ENCODE measurements around the gene EVC2. TPM values are rescaled to one million over a fixed set of nuclear protein-coding genes. Genes with fewer than 3 reads are reported as not detected.

The EVC2 gene
- total and polyA plus RNA-seq, 2 of the 4 experiments (the other 2 are of a cell fraction) = 2.7 to 5.9 TPM

- H3K79me1 ChIP-seq (ENCODE audit: low read depth in 1 of 2, low read length in 2 of 2) = peaks cover 24 to 60% of the 10 kb centered on the region in 2 experiments
- H3K18ac ChIP-seq (ENCODE audit: low read depth, low read length) = no peak overlapping the region
- POLR2A ChIA-PET (ENCODE audit: unreplicated experiment) = no interaction called here
- peaks cover 4% of the 10 kb centered on the region; the same call in 1 of the 2 replicates for H4K20me1 ChIP-seq (ENCODE audit: insufficient read depth, low read length)
- H3K27me3 ChIP-seq (ENCODE audit: control insufficient read depth, insufficient read depth, low read length) = no peaks in the 10 kb centered on the region
- no peak overlapping the region for H3K9ac ChIP-seq (ENCODE audit: low read depth, low read length)
- ATAC-seq (ENCODE audit: low read depth) (no peak), DNase-seq (no peak)
- no peak overlapping the region for H3K4me2 ChIP-seq (ENCODE audit: low read depth, low read length)
- no peak overlapping the region for H2AFZ ChIP-seq (replicated peaks; ENCODE audit: low read length, poor library complexity)
- in situ Hi-C loops (cut with MboI; ENCODE audit: low sequenced_read_pairs) = no loop called here
- no peaks in the 10 kb centered on the region for H3K9me3 ChIP-seq (ENCODE audit: control insufficient read depth, insufficient read depth, low read length)
- no peak overlapping the region for H3K23ac ChIP-seq (ENCODE audit: low read depth, low read length)
- H2AK5ac ChIP-seq (ENCODE audit: low read depth, low read length) = no peak overlapping the region
- 100% methylated on average over 3 of the region's 6 CpGs; no CpG with 5 or more reads in 1 of the 2 experiments for WGBS, 2 experiments (ENCODE audit: extremely low coverage in 2 of 2, insufficient read length in 1 of 2)
- no peak overlapping the region for H3K14ac ChIP-seq (replicated peaks; ENCODE audit: low read depth, low read length)
- H2BK15ac ChIP-seq (ENCODE audit: low read depth, low read length) = no peak overlapping the region
- no peak overlapping the region for H3K56ac ChIP-seq (ENCODE audit: extremely low read depth, insufficient read depth, low read length)
- H2BK5ac ChIP-seq (ENCODE audit: low read depth, low read length, poor library complexity, severe bottlenecking) = no peak overlapping the region
- no TSS peak for BruUV-seq (replicated peaks)
- dilution Hi-C loops (cut with HindIII; ENCODE audit: low sequenced_read_pairs, unreplicated experiment) = no loop called here
- peaks cover 18% of the 10 kb centered on the region for H3K4me1 ChIP-seq (ENCODE audit: control insufficient read depth, insufficient read depth, low read length)
- no peak overlapping the region for H3K27ac ChIP-seq (ENCODE audit: insufficient read depth, low read length)
- intact Hi-C loops (cut with micrococcal nuclease) = no loop called here
- no peak overlapping the region for H4K8ac ChIP-seq (ENCODE audit: low read depth in 2 of 2, low read length in 2 of 2)
- H2BK20ac ChIP-seq (ENCODE audit: low read depth, low read length) = no peak overlapping the region
- H4K91ac ChIP-seq (ENCODE audit: insufficient read depth, low read depth, low read length) = no peak overlapping the region
- peak overlapping the region; percentile 55 for H2AK9ac ChIP-seq (replicated peaks; ENCODE audit: low read depth, low read length, poor library complexity)
- no peak overlapping the region for H3K4ac ChIP-seq (ENCODE audit: low read depth, low read length)
- no peak overlapping the region for H3K4me3 ChIP-seq (ENCODE audit: insufficient read depth, low read depth, low read length)
- H3K36me3 ChIP-seq (ENCODE audit: control insufficient read depth, insufficient read depth, low read length) = peaks cover 15% of the 10 kb centered on the region
- peaks cover 25% of the 10 kb centered on the region for H3K9me1 ChIP-seq (ENCODE audit: insufficient read depth, low read length)
- H4K5ac ChIP-seq (ENCODE audit: low read depth, low read length) = no peak overlapping the region
- no peak overlapping the region for H2BK120ac ChIP-seq (ENCODE audit: low read depth, low read length)
- CTCF ChIA-PET = no interaction called here
- TF ChIP-seq MAZ (IDR thresholded peaks at IDR 0.05; ENCODE audit: borderline replicate concordance, low read depth, low read length) = no peak
- no peak for TF ChIP-seq CEBPB (IDR thresholded peaks at IDR 0.05; ENCODE audit: low read depth, low read length)
- no peak for TF ChIP-seq POLR2A (IDR thresholded peaks at IDR 0.05; ENCODE audit: low read depth, low read length)
- TF ChIP-seq FOS (IDR thresholded peaks at IDR 0.05; ENCODE audit: low read depth, low read length) = no peak
- TF ChIP-seq MAFK (IDR thresholded peaks at IDR 0.05; ENCODE audit: low read depth, low read length) = no peak
Measured at GRCh38 chr4:5704276-5704675, 4.1 kb downstream of the EVC2 start.

Measured in IMR-90 (cell line).